ENCODE results near the gene MUCL3.

- no peak; the same call in 1 of the 2 replicates for TF ChIP-seq GATA2 (IDR thresholded peaks at IDR 0.05; ENCODE audit: low read depth, low read length)
- no peak for TF ChIP-seq GATA3 (IDR thresholded peaks at IDR 0.05; ENCODE audit: low read depth, low read length)
Measured at GRCh38 chr6:30907758-30908591, 32.8 kb upstream of the MUCL3 start, which contains the start of gene GTF2H4.
